ENCODE measurements around the gene LCORL.

Gene LCORL

DNA sequence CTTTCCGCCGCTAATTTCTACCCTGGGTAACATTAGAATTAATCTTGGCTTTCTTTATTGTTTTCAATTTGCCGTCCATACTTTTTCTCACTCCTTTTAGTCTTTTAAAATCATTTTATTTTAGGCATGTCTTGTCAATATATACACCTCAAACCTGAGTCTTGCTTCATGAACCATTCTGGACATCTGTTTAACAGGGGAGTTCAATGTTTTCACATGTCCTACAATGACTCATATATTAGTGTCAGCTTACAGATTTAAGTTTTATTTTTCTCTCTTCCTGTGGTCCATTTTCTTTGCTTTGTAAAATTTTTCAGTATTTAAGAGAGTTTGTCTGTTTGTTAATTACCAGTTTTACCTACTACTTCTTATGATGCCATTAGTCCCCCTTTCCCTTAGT, 89.5 kb downstream of the LCORL start:
- no peak for TF ChIP-seq POLR2A (IDR thresholded peaks at IDR 0.05; ENCODE audit: low read depth, low read length)
- FAIRE-seq (no peak), DNase-seq (ENCODE audit: insufficient read length, low spot score) (no peak)

- FAIRE-seq (no peak), DNase-seq (ENCODE audit: insufficient read length, low spot score) (no peak)
- TF ChIP-seq POLR2A (IDR thresholded peaks at IDR 0.05; ENCODE audit: low read depth, low read length) = no peak
Measured at GRCh38 chr4:17930256-17930655, 91.3 kb downstream of the LCORL start.

GRCh38 chr4:17924189-17924588, 97.4 kb downstream of the LCORL start:
- FAIRE-seq (no peak), DNase-seq (ENCODE audit: insufficient read length, low spot score) (no peak)
- no peak for TF ChIP-seq POLR2A (IDR thresholded peaks at IDR 0.05; ENCODE audit: low read depth, low read length)

- no peak for TF ChIP-seq POLR2A (IDR thresholded peaks at IDR 0.05; ENCODE audit: low read depth, low read length)
- no peak for FAIRE-seq
- no peak for DNase-seq (ENCODE audit: insufficient read length, low spot score)
Measured at GRCh38 chr4:17921451-17921850, 100.1 kb downstream of the LCORL start.

- TF ChIP-seq POLR2A (IDR thresholded peaks at IDR 0.05; ENCODE audit: low read depth, low read length) = no peak
- no peak for DNase-seq (ENCODE audit: insufficient read length, low spot score)
- FAIRE-seq = no peak
Measured at GRCh38 chr4:17920681-17921080, 100.9 kb downstream of the LCORL start.

- FAIRE-seq (no peak), DNase-seq (ENCODE audit: insufficient read length, low spot score) (no peak)
- no peak for TF ChIP-seq POLR2A (IDR thresholded peaks at IDR 0.05; ENCODE audit: low read depth, low read length)
Measured at GRCh38 chr4:17915439-17915838, 106.1 kb downstream of the LCORL start.

DNA sequence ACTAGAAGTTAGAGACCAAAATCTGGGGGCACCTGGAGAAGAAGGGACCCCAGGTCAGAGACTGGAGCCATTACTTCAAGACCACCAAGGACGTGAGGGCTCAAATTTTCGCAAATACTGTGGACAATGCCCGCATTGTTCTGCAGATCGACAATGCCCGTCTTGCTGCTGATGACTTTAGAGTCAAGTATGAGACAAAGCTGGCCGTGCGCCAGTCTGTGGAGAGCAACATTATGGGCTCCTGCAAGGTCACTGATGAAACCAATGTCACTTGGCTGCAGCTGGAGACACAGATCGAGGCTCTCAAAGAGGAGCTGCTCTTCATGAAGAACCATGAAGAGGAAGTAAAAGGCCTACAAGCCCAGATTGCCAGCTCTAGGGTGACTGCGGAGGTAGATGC, 109.5 kb downstream of the LCORL start:
- TF ChIP-seq POLR2A (IDR thresholded peaks at IDR 0.05; ENCODE audit: low read depth, low read length) = no peak
- no peak for FAIRE-seq
- no peak for DNase-seq (ENCODE audit: insufficient read length, low spot score)

- no peak for TF ChIP-seq POLR2A (IDR thresholded peaks at IDR 0.05; ENCODE audit: low read depth, low read length)
- FAIRE-seq (no peak), DNase-seq (ENCODE audit: insufficient read length, low spot score) (no peak)
Measured at GRCh38 chr4:17911608-17912007, 109.9 kb downstream of the LCORL start.

- no peak for TF ChIP-seq POLR2A (IDR thresholded peaks at IDR 0.05; ENCODE audit: low read depth, low read length)
- FAIRE-seq (no peak), DNase-seq (ENCODE audit: insufficient read length, low spot score) (no peak)
Measured at GRCh38 chr4:17898553-17899055, 123.0 kb downstream of the LCORL start.

DNA sequence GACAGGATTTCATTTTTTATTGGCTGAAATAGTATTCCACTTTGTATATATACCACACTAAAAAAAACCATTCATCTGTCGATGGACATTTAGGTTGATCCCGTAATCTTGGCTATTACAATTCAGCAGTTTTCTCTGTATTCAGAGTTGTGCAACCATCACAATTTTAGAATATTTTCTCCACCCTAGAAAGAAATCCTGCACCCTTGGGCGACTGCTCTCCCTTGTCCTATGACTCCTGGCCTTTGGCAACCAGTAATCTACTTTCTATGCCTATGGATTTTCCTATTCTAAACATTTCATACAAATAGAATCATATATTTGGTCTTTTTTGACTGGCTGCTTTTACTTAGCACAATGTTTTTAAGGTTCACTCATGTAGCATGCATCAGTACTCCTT, 126.1 kb downstream of the LCORL start:
- TF ChIP-seq POLR2A (IDR thresholded peaks at IDR 0.05; ENCODE audit: low read depth, low read length) = no peak
- FAIRE-seq = no peak

GRCh38 chr4:17894421-17894820, 127.1 kb downstream of the LCORL start:
- FAIRE-seq (no peak), DNase-seq (ENCODE audit: insufficient read length, low spot score) (no peak)
- no peak for TF ChIP-seq POLR2A (IDR thresholded peaks at IDR 0.05; ENCODE audit: low read depth, low read length)

More for the DNA sequence above, 126.1 kb downstream of the LCORL start:
- DNase-seq (ENCODE audit: insufficient read length, low spot score) = no peak

- no peak for FAIRE-seq
- no peak for DNase-seq (ENCODE audit: insufficient read length, low spot score)
- TF ChIP-seq POLR2A (IDR thresholded peaks at IDR 0.05; ENCODE audit: low read depth, low read length) = no peak
Measured at GRCh38 chr4:17889692-17890091, 131.9 kb downstream of the LCORL start.

DNA sequence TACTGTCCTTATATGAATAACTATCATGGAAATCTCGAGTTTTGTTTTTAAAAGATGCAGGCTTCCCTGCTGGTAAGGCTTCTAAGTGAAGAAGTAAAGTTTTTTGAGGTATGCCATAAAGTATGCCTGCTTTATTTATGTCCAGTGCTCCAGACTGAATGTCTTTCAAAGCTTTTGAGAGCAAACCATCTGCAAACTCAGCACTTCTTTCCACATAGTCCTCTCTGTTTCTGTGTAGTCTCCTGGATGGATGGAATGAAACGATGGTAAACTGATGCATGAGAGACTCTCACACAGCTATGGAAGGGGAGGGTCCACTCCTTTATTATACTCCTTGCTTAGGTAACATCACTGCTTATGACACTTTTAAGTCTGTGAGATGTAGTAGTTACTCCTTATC, 137.0 kb downstream of the LCORL start:
- FAIRE-seq = no peak
- DNase-seq (ENCODE audit: insufficient read length, low spot score) = no peak
- no peak for TF ChIP-seq POLR2A (IDR thresholded peaks at IDR 0.05; ENCODE audit: low read depth, low read length)

DNA sequence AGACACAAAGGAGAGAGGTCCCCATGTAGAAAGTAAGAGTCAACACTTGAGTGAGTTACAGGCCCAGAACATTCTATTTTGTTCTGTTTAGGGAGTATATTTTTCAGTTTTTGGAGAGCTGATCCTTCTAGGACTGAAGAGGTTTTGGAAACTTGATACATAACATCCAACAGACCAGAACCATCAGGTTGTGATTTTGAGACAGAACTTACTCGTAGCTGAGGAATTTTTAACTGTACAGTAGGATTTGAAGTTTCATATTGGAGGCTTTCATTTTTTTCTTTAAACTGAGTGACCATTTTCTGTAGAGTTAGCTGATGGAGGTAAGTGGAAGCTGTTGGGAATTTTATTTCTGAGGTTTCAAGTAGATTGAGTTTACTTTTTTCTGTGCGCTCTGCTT, 137.5 kb downstream of the LCORL start:
- DNase-seq (ENCODE audit: insufficient read length, low spot score) (no peak), FAIRE-seq (no peak)
- no peak for TF ChIP-seq POLR2A (IDR thresholded peaks at IDR 0.05; ENCODE audit: low read depth, low read length)

DNA sequence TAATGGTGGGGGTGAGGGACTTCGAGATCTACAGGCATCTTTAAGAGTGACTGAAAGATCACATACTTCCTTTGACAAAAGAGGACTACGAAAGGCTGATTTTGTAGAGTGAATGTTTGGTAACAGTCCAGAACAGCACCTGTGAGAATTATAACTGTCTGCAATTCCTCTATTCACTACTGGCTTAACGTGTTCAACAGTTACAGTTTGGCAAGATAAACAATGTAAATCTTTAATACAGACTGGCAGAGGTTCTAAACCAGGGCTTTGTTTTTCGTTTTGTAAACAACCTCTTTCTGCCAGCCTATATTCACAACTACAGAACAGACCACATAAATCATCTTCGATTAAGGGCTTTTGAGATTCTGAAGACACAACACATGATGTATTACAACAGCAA, 143.9 kb downstream of the LCORL start:
- no peak for DNase-seq (ENCODE audit: insufficient read length, low spot score)
- TF ChIP-seq POLR2A (IDR thresholded peaks at IDR 0.05; ENCODE audit: low read depth, low read length) = no peak
- no peak for FAIRE-seq

DNA sequence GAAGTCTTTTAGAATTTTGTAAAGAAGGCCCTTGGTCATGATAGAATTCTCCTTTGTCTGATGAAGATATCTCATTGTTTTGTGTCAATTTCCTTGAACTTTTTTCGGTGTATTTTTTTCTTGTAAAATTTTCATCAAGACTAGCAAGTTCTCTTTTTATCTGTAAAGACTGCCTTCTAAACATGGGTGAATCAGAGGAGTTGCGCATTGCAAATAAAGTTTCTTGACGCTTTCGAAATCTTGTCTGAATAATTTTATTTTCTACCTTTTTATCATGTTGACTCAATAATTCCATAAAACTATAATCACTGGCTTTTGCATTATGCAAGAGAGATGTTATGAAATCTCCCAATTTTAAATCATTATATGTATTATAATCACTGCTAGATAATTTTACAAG, 144.6 kb downstream of the LCORL start:
- FAIRE-seq (no peak), DNase-seq (ENCODE audit: insufficient read length, low spot score) (no peak)
- TF ChIP-seq POLR2A (IDR thresholded peaks at IDR 0.05; ENCODE audit: low read depth, low read length) = no peak
